ENCODE results near the gene COX18.

The COX18 gene

DNA sequence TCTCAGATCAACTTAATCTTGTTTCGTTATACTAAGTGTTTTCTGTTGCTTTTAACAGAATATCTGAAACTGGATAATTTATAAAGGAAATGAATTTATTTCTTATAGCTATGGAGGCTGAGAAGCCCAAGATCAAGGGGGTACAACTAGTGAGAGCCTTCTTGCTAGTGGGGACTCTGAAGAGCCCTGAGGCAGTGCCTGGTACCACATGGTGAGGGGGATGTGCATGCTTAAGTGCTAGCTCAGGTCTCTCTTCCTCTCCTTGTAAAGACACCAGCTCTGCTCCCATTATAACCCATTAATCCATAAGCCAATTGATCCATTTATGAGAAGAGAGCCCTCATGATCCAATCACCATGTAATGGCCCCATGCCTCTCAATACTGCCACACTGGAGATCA lies 17.9 kb downstream of the COX18 start:
- DNase-seq: no peak

DNA sequence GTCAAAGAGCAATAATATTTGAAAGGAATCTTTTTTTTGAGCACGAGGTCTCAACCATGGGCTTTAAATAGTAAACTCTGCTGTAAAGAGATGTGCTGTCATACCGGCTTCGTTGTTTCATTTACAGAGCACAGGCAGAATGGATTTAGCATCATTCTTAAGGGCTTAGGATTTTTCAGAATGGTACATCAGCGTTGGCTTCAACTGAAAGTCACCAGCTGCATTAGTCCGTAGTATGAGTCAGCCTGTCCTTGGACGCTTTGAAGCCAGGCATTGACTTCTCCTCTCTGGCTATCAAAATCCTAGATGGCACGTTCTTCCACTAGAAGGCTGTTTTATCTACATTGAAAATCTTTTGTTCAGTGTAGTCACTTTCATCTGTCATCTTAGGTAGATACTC lies 23.6 kb downstream of the COX18 start:
- DNase-seq: no peak

DNA sequence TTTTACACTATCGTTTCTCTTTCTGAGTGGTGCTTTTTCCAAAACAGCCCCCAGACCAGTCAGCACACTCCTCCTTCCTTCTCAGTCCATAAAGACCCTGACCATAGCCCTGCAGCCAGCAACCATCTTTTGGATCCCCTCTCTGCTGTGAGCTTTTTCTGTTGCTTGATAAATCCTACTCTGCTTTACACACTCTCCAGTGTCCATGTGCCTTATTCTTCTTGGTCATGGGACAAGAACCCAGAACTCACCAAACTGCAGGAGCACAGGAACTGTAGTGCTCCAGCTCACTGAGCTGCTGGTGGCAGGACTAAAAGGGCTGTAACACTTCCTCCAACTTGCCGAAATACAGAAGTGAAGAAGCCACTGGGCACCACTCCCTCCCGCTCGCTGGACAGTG lies 32.5 kb downstream of the COX18 start:
- no peak for DNase-seq

DNA sequence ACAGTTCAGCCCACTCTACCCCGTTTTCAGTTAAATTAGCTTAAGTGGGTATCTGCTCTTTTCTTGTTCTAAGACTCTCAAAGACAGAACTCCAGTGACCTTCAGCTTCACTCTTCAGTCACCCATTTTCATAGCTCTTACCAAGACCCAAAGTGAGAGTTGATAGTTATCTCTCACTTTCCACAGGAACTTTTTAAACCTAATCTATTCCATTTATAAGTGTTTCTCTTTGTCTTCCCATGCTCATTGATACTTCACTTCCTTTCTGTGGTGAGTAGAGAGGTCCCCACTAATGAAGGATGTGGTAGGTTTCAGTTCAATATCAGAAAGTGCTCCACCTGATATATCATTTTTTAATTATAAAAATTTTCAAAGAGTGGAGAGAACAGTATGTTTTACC lies 33.4 kb downstream of the COX18 start:
- DNase-seq: no peak

DNA sequence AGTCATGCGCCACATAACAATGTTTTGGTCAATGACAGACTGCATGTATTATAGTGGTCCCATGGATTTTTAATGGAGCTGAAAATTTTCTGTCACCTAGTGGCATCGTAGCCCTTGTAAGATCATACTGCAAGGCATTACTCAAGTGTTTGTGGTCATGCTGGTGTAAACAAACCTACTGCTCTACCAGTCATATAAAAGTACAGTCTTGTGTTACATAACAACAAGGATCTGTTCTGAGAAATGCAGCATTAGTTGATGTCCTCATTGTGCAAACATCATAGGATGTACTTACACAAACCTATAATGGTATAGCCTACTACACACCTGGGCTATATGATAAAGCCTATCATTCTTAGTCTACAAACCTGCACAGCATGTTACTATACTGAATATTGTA lies 34.6 kb downstream of the COX18 start:
- no peak for DNase-seq

DNA sequence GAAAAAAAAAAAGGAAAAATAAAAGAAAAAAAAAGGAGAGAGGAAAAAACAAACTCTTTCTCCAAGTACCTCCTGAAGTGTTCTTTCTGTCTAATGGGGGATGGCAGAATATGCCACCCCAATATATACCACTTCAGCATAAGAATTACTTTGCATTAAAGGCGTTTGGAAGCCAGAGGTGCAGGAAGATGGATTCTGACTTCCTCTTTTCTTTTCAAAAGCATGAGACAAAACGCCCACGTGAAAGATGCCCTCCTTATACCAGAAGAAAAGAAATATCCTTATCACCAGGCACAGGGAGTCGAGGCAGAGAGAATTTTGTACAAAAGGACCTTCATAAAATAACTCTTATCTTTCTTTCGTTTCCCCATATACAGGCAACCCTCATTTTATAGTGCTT lies 40.9 kb downstream of the COX18 start:
- no peak for DNase-seq

DNA sequence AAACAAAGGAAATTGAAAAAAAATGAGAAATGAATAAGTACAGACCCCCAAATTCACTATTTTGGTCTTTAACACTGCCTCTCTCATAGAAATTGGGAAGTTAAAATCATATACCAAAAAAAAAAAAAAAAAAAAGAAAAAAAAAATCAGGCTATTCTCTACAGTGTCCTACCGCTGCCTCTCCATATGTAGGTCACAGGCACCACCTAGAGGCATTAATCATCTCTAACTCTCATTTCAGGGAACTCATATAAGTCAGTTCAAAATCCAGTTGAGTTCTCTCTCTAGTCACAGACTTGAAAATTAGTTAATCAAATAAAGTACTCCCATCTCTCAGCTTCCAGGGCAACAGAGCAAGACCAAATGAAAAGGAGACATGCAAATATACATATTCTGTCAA lies 47.9 kb downstream of the COX18 start:
- no peak for DNase-seq

DNA sequence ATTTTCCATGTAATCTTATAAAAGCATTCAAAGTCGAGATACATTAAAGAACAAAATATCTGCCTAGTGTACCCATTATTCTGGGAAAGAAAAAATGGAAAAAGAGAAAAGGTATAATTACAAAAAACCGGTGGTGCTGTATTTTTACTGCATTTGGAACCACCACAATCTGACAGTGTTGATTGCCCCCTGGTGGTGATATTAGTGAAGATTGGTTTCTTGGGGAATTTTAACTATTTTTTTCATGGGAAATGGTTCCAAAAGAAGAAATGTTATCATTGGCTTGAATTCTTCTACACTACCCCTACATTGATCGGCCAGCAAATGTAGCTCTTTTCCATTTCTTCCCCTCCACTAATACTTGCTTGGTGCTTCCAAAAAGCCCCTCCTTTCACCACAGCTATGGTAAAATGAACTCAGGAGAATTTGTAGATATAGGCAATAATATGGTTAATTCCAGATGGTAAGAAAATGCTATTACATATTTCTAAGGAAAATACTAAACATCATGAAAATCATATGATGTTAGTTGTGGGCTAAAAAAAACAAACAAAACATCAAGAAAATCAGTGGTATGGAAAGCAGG lies 50.0 kb downstream of the COX18 start:
- no peak for DNase-seq

DNA sequence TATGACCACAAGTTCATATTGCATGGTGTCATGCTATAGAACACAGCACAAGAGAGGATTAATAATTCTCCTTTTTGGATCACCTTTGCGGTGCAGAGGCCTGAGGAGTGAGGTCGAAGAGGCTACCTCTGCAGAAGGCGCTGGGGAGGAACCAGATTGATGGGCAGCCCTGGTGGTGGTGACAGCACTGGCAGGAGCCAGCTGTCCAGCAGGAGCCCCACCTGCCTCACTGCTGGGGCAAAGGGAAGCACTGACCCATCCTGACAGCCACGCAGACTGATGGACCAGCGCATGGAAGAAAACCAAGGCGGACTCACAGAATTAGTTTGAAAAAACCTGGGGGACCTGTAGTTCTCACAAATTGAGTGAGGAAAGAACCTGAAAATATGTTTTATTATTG lies 50.9 kb downstream of the COX18 start:
- no peak for DNase-seq

DNA sequence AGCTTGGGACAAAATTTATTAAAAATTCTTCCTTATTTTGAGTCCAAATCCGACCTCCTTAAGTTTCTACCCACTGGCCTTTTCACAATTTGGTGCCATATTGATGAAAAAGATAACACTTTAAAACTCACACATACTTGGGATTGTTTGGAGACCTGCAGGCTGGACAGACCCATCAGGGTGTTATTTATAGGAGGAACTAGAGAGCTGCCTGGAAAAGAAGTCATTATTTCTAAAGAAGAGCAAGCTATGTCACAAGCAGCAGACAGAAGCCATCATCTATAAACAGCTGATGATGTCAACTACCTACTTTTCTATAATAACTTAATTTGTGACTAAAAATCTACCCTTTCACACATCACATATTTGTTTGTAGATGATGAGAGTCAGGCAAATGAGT lies 56.2 kb downstream of the COX18 start:
- no peak for DNase-seq

DNA sequence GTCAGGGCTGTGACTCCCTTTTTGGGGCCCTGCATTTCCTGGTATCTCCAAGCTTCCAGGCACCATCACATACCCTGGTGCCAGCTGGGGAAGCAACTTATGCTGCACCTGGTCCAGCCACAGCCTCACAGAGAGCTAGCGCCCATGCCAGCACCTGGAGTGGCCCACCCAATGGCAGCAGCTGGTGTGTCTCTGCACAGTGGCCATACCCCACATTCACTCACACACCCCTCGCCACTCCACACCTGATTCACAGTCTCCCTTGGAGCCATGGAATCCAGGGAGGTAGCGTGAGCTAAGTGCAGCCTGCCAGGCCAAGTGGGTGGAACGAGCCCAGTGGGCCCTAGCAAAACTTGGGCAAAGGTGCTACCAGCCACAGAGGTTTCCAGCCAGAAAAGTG lies 56.8 kb downstream of the COX18 start:
- DNase-seq: no peak

DNA sequence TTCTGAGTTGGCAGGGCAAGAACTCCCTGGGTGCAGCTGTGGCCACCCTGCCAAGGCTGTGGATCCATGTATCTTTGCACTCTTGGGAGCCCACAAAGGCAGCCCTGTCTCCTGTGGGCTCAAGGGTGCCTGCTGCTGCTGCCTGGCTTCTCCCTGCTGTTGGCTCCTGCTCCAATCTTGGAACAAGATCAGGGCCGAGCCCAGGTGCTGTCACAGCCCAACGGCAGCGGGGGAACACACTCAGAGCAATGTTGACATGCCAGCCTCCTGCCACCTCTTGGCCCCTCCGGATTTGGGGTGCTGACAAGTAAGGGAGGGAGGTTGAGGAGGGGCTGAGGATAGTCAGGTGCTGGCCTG lies 57.9 kb downstream of the COX18 start:
- DNase-seq: no peak

DNA sequence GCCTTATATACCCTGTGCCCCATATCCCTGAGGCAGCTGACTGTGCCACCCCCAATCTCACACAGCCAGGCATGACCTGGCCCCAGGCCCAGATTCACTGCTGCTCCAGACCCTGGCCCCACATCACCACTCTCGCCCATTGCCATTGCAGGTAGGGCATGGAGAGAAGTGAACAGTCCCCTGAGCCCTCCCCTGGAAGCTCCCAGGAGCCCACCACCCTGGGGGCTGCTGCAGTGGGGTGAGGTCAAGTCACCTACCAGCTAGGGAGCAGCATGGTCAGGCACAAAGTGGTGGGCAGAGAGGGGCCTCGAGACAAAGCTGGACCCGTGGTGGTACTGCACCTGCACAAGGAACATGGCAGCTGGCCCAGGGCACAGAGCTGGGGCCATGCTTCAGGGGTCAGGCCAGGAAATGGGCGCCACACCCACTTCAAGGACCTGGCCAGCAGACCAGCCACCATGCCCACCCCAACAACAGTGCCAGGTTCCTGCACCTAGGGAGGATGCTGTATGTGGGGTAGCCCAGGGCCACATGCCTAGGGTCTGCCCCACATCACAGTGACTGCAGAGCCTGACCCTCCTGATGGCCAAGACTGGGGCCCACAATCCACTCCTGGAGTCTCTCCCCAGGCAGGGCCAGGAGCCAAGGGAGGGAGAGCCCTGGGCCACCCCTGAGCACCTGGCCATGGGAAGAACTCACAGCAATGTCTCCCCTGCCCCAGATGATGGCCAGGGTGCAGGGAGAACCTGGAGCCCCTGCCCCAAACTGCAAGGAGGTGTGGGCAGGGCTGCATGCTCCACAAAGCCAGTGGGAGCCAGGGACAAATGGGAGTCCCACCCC lies 58.5 kb downstream of the COX18 start:
- no peak for DNase-seq

DNA sequence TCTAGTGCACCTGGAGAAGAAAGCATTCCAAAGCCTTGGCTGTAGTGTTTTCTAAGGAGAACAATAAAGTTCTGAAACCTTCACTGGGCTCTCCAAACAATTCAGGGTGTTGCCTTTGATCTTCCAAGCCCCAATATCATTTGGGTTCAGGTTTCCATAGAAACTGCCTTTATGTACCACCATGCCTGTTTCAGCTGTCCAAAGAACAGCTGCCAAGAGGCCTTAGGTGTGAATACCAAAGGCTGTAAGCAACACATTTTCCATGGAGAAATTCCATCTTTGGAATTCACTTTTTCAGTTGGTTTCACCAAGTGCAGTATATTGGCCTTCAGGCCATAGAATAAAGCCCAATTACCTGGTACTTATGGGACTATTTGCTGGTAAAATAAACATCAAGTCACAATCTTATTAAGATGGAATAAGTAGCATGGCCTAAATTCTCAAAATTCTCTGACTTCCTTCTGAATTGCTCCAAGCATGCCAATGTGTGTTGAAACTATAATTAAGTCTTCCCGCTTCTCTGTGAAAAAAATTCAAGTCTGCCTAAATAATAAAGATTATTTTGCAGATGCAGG lies 61.9 kb downstream of the COX18 start:
- no peak for DNase-seq

DNA sequence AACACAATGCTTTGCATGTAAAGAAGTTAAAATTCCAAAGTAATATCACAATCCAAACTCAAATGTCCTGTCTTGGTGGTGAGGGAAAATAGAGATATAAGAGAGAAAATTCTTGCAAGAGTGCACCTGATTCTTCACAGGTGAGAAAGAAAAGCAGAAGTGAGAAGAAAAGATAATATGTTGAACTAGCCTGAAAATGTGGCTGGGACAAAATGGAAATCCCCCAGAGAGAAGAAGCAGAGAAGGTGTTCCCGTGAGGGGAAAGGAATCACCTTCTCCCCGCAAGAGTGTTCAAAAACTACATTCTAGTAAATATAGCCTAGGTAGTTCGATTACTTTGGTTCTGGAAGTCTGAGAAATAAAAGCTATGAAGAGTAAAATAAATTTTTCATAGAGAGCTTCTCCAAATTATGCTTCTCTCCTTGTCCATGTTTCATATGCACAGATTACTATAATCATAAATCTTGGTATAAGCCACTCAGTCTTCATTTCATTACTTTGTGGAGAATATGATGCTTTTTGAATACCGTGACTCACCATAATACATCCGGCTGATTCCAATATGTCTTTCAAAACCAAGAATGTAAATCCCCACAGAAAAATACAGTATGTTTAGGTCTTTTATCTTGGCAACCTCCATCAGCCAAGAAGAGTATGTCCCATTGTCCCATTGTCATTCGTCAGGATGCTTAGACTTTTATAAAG lies 63.1 kb downstream of the COX18 start:
- no peak for DNase-seq

DNA sequence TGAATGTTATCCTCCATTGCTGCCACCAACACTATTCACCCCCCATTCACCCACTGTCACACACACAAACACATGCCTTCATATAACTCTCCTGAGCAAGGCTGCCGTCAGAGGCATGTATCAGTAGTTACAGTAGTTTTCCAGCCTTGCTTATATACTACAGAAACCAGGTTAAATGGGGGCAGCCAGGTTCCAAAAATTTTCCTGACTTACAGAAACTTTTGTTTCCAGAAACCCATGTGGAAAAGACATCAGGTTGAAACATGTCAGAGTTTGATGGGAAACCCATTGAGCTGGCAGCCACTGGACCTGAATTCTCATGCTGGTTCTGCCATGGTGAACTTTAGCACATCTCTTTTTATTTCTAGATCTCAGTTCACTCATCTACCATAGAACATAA lies 64.0 kb downstream of the COX18 start:
- no peak for DNase-seq
